ENCODE data around the gene ERO1B.

Gene ERO1B

DNA sequence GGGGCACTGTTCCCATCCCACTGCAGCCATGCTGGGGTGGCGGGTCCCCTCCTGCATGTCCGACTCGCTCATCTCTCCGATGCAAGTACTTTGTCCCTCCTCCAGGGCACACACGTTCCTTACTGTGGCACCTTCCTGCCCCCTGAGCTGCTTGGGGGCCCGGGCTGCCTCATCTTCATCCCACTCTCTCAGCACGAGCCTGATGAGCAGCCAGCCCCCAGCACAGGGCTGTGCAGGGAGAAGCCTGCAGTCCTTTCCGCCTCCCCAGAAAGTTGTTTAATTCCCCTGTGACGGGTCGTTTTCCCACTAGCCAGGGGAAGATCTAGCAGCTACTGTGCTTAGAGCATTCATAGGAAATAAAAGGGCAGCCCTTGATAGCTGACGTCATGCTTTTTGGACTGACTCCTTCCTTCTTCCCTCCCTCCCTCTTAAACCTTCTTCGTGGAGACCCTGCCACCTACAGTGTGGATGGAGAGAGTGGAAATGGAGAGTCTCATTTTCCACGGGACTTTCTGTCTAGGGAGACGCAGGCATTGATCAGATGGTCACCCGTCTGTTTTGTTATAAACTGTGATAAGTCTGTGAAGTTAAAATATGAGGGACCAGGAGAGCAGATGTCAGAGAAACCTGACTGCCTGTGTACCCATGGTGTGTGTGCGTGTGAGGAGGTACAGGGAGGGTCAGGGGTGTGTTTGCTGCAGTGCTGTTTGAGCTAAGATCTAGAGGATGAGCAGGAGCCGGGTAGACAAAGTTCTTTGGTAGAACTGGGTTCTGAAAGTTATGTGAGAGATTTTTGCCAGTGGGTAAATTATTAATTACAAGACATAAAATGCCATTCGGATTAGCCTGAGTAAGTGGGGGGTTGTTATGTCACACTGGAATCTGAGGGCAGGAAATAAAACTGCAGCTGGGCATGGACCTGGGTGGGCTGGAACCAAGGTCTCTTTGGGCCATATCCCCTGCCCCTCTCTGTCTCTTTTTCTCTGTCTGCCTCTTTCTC lies 105.1 kb downstream of the ERO1B start:
- no peak for FAIRE-seq

DNA sequence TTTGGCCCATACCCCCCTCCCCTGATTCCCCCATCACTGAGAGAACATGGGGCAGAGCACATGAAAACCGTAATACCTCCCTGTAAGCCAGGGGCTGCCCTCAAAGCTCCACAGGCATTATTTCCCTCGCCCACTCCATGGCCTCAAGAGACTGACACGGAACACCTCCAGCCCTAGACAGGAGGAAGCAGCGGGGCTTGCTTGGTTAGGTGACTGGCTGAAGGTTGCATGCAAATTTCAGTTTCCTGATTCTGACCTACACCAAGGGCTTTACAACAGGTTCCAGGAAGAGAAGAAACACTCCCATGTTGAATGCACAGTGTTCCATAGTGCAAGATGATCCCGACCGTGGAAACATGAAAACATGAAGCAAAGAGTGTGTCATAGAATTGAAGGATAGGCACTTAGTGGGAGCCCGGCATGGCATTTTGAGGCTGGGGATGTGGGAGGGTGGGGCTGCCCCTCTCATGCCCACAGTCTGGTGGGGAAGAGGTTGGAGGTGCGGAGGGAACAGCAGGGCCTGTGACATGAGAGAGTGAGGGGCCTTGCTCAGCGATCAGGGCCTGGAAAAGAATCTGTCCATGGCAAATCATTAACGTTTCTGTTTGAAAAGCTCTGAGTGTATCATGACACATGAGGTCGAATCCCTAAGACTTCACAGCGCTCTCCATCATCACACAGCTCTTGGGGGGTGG lies 106.0 kb downstream of the ERO1B start:
- no peak for FAIRE-seq

DNA sequence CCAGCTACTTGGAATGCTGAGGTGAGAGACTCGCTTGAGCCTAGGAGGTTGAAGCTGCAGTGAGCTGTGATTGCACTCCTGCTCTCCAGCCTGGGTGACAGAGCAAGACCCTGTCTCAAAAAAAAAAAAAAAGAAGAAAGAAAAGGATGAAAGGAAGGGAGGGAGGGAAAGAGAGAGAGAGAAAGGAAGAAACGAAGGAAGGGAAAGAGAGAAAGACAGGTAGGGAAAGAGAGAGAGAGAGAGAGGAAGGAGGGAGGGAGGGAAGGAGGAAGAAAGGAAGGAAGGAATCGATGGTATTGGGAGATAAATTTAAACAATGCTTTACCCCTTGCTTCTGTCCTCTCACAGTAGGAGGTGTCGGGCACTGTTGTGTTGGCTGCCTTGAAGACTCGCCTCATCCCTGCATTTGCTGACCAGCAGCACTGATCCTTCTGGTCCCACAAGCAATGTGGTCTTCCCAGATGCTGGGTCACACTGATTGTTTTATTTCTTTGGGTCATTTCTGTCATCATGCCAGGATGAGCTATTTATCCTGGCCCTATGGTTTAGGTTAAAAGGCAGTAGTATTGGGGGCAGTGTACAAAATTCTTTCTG lies 108.5 kb downstream of the ERO1B start:
- FAIRE-seq, result no peak

DNA sequence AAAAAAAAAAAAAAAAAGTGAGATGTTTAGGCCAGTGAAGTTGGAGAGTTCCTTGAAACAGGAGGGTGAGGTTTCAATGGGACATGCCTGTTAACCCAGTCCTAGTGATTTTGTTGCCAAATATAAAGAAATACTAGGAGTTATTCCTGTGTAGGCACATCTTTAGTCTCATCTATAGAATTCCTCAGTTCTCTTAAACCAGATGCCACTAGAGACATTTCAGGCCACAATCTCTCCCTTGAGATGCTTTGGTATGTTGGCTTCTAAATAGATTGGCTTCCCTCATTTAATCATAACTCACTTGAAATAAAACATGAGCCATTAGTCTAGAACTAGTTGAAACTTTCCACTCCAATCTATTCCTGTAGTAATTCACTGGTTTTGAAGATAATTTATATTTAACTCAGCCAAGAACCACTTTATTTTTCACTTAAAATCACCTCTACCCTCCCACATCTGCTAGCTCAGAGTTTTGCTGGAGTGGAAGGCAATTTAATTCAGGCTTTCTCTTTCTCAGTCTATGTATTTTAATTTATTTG lies 109.6 kb downstream of the ERO1B start:
- FAIRE-seq, result no peak

DNA sequence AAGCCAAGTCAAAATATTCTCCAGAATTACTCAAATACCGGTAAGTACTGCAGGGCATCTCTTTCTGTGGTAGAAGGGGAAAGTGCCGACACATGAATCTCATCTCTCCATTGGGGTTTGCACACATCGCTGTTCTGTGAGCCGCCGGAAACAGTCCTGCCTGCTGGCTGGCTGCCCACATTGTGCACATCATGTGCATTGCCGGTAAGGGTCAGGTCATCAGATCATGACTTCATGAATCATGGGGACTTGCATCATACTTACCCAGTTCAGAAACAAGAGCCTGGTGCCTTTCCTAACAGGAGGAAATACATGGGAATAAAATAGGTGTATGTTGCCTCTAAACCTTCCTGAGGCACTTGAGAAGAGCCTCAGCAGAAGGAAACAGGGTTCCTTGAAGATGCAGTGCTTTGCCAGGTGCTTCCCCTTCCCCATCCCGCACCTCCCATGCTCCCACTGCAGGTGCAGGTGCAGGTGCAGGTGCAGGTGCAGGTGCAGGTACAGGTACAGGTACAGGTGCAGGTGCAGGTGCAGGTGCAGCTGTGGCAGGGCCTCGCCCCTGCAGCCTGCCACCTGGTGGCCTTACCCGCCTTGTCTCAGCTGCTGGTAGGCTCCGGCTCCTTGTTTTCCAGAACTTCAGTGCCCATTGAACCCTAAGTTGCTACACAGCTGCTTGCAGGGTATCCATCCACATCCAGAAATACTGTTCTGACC lies 112.9 kb downstream of the ERO1B start:
- no peak for FAIRE-seq

DNA sequence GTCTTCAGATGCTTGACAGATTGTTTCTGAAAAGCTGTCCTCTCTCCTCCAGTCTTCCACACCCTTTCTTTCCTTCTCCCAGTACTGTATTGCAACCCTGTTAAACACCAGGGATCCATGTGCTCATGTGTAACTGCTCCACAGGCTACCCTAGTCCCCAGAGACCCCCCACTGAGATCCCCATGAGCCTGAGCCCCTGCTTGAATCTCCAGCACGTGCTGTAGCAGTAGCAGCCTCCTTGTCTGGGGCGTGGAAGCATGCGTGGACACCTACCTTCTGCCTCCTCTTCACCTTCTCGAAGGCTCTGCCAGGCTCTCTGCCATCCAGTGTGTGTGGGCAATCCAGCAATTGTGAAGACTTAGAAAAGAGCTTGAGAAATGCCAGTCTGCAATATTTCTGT lies 114.2 kb downstream of the ERO1B start:
- no peak for FAIRE-seq

DNA sequence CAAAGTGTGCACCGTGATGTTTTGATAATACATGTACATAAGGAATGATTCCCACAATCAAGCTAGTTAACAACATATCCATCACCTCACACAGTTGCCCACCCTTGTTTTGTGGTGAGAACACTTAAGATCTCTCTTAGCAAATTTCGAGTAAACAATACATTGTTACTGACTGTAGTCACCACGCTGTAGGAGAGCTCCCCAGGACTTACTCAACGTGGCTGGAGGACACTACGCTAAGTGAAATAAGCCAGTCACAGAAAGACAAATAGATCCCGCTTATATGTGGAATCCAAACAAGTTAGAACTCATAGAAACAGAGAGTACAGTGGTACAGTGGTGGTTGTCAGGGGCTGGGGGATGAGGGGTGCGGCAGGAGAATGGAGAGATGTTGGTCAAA lies 114.6 kb downstream of the ERO1B start:
- no peak for FAIRE-seq

DNA sequence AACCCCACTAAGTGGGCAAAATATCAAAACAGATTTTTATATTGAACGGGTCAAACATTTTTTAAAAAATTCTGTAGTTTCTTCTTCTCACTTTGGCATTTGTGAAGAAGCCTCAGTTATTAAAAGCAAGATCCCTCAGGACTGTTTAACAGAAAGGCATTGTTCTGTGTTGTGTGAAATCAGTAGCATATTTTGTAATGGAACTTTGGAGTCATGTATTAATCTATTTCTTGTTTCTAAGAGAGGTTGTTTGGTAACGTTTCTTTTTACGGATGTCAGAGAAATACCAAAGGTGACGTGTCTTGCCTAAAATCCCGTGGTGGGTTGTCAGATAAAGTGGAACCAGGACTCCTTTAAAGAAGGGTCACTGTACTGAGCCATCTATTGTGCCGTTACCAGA lies 115.7 kb downstream of the ERO1B start:
- FAIRE-seq, result no peak

Data from TTC549 (cell line).